BE2C (cell line): Measurements from ENCODE around the gene DLD.

Experiments used
- DNase-seq: peaks from one replicate; pipeline ENCODE4 v3.0.0-alpha.2; 2020
- H3K27me3 ChIP-seq: fragments of 250-450 bp; sonication (Bioruptor Pico); 2 replicates; pipeline ENCODE4 v1.5.1; 2020; ENCODE audit warnings: mild to moderate bottlenecking
- H3K36me3 ChIP-seq: fragments of 250-450 bp; sonication (Bioruptor Pico); 2 replicates; pipeline ENCODE4 v1.5.1; 2020; ENCODE audit warnings: mild to moderate bottlenecking
- H3K4me1 ChIP-seq: fragments of 250-450 bp; sonication (Bioruptor Pico); 2 replicates; pipeline ENCODE4 v1.5.1; 2020
- H3K4me3 ChIP-seq: 2 replicates; pipeline ENCODE4 v1.5.1; 2011; ENCODE audit warnings: low read depth, low read length
- H3K9me3 ChIP-seq: fragments of 250-450 bp; sonication (Bioruptor Pico); 2 replicates; pipeline ENCODE4 v1.5.1; 2020
- CTCF ChIP-seq: IDR thresholded peaks from 2 replicates; pipeline ENCODE4 v1.5.1; 2012; ENCODE audit warnings: mild to moderate bottlenecking, low read depth, low read length

The DLD gene

GRCh38 chr7:107870427-107871000 lies 20.5 kb upstream of the DLD start:
- Histone ChIP-seq H3K4me3 (no peak overlapping the region), H3K27me3 (no peaks in the 10 kb centered on the region), H3K9me3 (no peaks in the 10 kb centered on the region), H3K4me1 (no peaks in the 10 kb centered on the region; the same call in 1 of the 2 replicates), H3K36me3 (no peaks in the 10 kb centered on the region)
- DNase-seq = no peak
- no peak for TF ChIP-seq CTCF

- H3K27me3 ChIP-seq = no peaks in the 10 kb centered on the region
- DNase-seq = no peak
- no peaks in the 10 kb centered on the region; the same call in 1 of the 2 replicates for H3K4me1 ChIP-seq
- no peak for TF ChIP-seq CTCF
- no peak overlapping the region for H3K4me3 ChIP-seq
- no peaks in the 10 kb centered on the region for H3K9me3 ChIP-seq
- no peaks in the 10 kb centered on the region for H3K36me3 ChIP-seq
These were observed 16.9 kb upstream of the DLD start for GRCh38 chr7:107874111-107874510.

- peak; percentile 57 for DNase-seq
- Histone ChIP-seq H3K27me3 (no peaks in the 10 kb centered on the region), H3K4me3 (no peak overlapping the region), H3K4me1 (no peaks in the 10 kb centered on the region; the same call in 1 of the 2 replicates), H3K36me3 (no peaks in the 10 kb centered on the region), H3K9me3 (no peaks in the 10 kb centered on the region)
- peak; percentile 85 for TF ChIP-seq CTCF
These were observed 16.2 kb upstream of the DLD start for GRCh38 chr7:107874605-107875446.

GRCh38 chr7:107876916-107877315 lies 14.1 kb upstream of the DLD start:
- H3K36me3 ChIP-seq = no peaks in the 10 kb centered on the region
- H3K4me3 ChIP-seq = no peak overlapping the region
- H3K4me1 ChIP-seq = no peaks in the 10 kb centered on the region; the same call in 1 of the 2 replicates
- no peaks in the 10 kb centered on the region for H3K27me3 ChIP-seq
- TF ChIP-seq CTCF = no peak
- H3K9me3 ChIP-seq = no peaks in the 10 kb centered on the region
- DNase-seq = no peak

- Histone ChIP-seq H3K27me3 (no peaks in the 10 kb centered on the region), H3K9me3 (no peaks in the 10 kb centered on the region), H3K4me3 (no peak overlapping the region), H3K4me1 (no peaks in the 10 kb centered on the region; the same call in 1 of the 2 replicates), H3K36me3 (no peaks in the 10 kb centered on the region)
- no peak for DNase-seq
- TF ChIP-seq CTCF = no peak
These were observed 13.1 kb upstream of the DLD start for GRCh38 chr7:107877731-107878382.
